Measurements from ENCODE around the gene RAB1B.
"Not testable (repeated sequence)": the region's sequence is repeated elsewhere in the genome, so short reads cannot be mapped to it uniquely, and the experiment has no call there.

Gene RAB1B

DNA sequence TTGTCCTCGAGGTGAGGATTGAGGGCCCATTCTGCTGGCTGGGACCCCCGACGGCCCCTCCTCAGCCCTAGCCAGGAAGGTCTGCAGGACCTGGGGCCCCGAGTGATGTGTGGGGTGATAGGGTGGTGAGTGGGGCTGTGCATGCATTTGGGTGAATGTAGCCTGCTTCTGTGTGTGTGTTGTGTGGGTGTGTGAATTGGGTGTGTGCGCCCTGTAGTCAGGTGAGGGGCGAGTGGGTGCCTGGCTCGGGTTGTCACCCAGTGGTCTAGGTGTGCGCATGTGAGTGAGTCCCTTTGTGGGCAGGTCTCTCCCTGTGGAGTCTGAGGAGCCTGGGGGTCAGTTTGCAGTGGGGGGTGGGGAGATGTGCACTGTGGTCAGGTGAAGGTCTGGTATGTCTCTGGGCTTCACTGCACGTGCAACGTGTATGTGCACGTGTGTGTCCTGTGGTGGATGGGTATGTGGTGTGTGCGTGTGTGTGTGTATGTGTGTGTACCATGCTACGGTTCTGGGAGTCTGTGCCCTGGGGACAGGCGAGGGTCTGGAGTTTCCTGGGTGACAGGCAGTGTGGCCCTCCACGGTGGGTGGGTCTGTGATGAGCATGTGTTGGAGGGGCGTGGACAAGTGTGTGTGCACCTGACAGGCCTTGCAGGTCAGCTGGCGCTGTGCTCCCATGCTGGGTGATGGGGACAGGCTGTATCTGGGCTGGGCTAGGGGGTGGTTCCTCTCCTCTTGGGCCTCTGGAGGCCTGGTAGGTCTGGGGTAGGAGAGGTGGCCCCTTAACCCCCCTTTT, 24.3 kb downstream of the RAB1B start:
- Histone ChIP-seq H3K27ac (ENCODE audit: low read depth, low read length, severe bottlenecking) (no peak overlapping the region), H3K4me1 (ENCODE audit: control insufficient read depth, insufficient read depth, low read length, poor library complexity, severe bottlenecking) (peaks cover 8% of the 10 kb centered on the region), H3K36me3 (ENCODE audit: control insufficient read depth, insufficient read depth, low read length) (no peaks in the 10 kb centered on the region), H3K4me3 (ENCODE audit: extremely low read depth, insufficient read depth, low read length, poor library complexity, severe bottlenecking) (no peak overlapping the region), H3K9me3 (ENCODE audit: control insufficient read depth, low read length) (no peaks in the 10 kb centered on the region)
- WGBS, 2 experiments (ENCODE audit: insufficient coverage in 2 of 2), result 73 to 87% methylated on average over 6 to 17 of the region's 17 CpGs

DNA sequence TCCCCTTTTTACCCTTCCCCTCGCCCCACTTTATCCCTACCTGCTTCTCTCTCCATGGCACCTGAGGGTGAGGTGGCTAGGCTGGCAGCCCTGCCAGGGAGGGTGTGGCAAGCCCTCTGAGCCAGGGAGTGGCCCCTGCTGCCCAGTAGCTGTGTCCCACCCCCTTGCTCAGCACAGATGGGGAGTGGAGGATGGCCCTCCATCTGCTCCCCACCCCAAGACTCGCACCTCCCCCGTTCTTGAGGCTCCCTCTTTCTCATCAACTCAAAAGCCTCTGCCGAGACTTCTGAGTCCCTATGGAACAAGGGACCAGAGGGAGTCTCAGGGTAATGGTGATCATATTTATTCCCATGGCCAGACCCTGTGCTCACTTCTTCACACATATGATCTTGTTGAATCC, 24.9 kb downstream of the RAB1B start:
- Histone ChIP-seq H3K4me1 (ENCODE audit: control insufficient read depth, insufficient read depth, low read length, poor library complexity, severe bottlenecking) (peaks cover 3% of the 10 kb centered on the region), H3K4me3 (ENCODE audit: extremely low read depth, insufficient read depth, low read length, poor library complexity, severe bottlenecking) (no peak overlapping the region), H3K27ac (ENCODE audit: low read depth, low read length, severe bottlenecking) (no peak overlapping the region), H3K9me3 (ENCODE audit: control insufficient read depth, low read length) (no peaks in the 10 kb centered on the region), H3K36me3 (ENCODE audit: control insufficient read depth, insufficient read depth, low read length) (no peaks in the 10 kb centered on the region)
- 83% methylated on average over 1 of the region's 4 CpGs; no CpG with 5 or more reads in 1 of the 2 experiments for WGBS, 2 experiments (ENCODE audit: insufficient coverage in 2 of 2)

DNA sequence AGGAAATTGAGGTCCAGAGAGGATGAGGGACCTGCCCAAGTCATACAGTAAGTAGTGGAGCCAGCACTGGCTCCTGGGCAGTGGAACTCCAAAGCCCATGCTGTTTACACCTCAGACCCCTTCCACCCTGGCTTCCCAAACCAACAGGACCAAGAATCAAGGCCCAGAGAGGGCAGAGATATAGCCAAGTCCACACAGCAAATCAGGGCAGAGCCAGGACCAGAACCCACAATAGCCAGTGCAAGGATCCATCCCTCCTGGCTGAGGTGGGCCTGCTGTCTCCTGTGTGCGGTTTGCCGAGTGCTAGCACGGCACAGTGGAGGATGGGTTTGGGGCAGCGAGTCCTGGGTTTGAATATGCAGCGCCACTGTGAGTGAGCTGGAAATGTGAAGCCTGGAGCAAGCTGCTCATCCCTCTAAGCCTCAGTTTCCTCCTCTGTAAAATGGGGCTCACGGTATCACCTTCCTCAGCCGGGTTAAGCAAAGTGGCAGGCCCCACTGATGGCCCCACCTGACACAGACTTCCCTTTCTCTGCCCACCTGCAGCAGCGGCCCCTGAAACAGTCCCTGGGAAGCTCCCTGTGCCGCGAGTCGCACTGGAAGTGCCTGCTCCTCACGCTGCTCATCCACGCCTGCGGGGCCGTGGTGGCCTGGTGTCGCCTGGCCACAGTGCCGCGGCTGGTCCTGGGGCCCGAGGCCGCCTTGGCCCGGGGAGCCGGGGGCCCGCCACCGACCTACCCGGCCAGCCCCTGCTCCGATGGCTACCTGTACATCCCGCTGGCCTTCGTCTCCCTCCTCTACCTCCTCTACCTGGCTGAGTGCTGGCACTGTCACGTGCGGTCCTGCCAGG, 25.6 kb downstream of the RAB1B start:
- H3K4me1 ChIP-seq (ENCODE audit: control insufficient read depth, insufficient read depth, low read length, poor library complexity, severe bottlenecking), result peaks cover 3% of the 10 kb centered on the region
- H3K36me3 ChIP-seq (ENCODE audit: control insufficient read depth, insufficient read depth, low read length), result no peaks in the 10 kb centered on the region
- no peak overlapping the region for H3K27ac ChIP-seq (ENCODE audit: low read depth, low read length, severe bottlenecking)
- no peak overlapping the region for H3K4me3 ChIP-seq (ENCODE audit: extremely low read depth, insufficient read depth, low read length, poor library complexity, severe bottlenecking)
- no peaks in the 10 kb centered on the region for H3K9me3 ChIP-seq (ENCODE audit: control insufficient read depth, low read length)
- 91 to 93% methylated on average over 21 to 29 of the region's 30 CpGs for WGBS, 2 experiments (ENCODE audit: insufficient coverage in 2 of 2)

DNA sequence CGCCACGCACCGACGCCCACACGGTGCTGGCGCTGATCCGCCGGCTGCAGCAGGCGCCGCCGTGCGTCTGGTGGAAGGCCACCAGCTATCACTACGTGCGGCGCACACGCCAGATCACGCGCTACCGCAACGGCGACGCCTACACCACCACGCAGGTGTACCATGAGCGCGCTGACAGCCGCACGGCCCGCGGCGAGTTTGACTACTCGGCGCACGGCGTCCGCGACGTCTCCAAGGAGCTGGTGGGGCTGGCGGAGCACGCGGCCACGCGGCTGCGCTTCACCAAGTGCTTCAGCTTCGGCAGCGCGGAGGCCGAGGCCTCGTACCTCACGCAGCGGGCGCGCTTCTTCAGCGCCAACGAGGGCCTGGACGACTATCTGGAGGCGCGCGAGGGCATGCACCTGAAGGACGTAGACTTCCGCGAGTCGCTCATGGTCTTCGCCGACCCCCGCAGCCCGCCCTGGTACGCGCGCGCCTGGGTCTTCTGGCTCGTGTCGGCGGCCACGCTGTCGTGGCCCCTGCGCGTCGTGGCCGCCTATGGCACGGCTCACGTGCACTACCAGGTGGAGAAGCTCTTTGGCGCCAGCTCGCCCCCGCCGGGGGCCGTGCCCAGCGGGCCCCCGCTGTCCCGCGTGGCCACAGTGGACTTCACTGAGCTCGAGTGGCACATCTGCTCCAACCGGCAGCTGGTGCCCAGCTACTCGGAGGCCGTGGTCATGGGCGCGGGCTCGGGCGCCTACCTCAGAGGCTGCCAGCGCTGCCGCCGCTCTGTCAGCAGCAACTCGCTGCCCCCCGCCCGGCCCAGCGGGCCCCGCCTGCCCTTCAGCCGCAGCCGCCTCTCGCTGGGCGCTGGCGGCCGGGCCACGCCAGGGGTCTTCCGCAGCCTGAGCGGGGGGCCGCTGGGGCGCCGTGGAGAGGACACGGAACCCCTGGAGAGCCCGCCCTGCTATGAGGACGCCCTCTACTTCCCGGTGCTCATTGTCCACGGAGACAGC, 26.5 kb downstream of the RAB1B start:
- Histone ChIP-seq H3K9me3 (ENCODE audit: control insufficient read depth, low read length) (no peaks in the 10 kb centered on the region), H3K4me1 (ENCODE audit: control insufficient read depth, insufficient read depth, low read length, poor library complexity, severe bottlenecking) (peaks cover 3% of the 10 kb centered on the region), H3K27ac (ENCODE audit: low read depth, low read length, severe bottlenecking) (no peak overlapping the region), H3K4me3 (ENCODE audit: extremely low read depth, insufficient read depth, low read length, poor library complexity, severe bottlenecking) (no peak overlapping the region), H3K36me3 (ENCODE audit: control insufficient read depth, insufficient read depth, low read length) (no peaks in the 10 kb centered on the region)
- 95 to 96% methylated on average over 107 to 122 of the region's 123 CpGs for WGBS, 2 experiments (ENCODE audit: insufficient coverage in 2 of 2)

DNA sequence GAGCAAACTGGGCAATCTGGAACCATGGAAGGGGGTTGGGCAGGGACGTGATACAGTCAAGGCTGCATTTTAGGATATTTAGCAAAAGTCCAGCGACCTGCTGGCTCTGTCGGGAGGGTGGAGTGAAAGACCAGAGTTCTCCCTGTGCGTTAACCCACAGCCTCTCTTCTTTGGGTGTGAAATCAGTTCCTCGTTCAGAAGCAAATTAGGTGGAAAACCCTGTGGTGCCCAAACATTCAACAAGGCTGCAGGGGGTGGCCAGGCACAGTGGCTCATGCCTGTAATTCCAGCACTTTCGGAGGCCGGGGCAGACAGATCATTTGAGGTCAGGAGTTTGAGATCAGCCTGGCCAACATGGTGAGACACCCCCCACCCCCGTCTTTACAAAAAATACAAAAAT, 29.2 kb downstream of the RAB1B start:
- Histone ChIP-seq H3K4me1 (ENCODE audit: control insufficient read depth, insufficient read depth, low read length, poor library complexity, severe bottlenecking) (no peaks in the 10 kb centered on the region), H3K4me3 (ENCODE audit: extremely low read depth, insufficient read depth, low read length, poor library complexity, severe bottlenecking) (no peak overlapping the region), H3K9me3 (ENCODE audit: control insufficient read depth, low read length) (no peaks in the 10 kb centered on the region), H3K36me3 (ENCODE audit: control insufficient read depth, insufficient read depth, low read length) (no peaks in the 10 kb centered on the region), H3K27ac (ENCODE audit: low read depth, low read length, severe bottlenecking) (no peak overlapping the region)
- WGBS, 2 experiments (ENCODE audit: insufficient coverage in 2 of 2), result 30 to 49% methylated on average over 5 to 7 of the region's 8 CpGs

DNA sequence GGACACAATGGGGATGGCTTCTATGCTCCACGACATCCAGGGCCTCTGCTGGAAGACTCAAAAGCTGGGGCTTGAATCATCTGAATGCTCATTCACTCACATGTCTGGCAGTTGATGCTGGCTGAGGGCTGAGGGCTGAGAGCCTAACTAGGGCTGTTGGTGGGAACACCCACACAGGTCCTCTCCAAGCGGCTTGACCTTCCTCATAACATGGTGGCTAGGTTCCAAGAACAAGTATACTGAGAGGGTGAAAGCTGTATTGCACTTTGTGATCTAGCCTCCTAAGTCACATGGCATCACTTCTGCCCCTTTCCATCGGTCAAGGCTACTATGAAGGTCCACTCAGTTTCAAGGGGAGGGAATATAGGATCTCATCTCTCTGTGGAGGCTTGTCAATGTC, 30.7 kb downstream of the RAB1B start:
- Histone ChIP-seq H3K36me3 (ENCODE audit: control insufficient read depth, insufficient read depth, low read length) (no peaks in the 10 kb centered on the region), H3K9me3 (ENCODE audit: control insufficient read depth, low read length) (no peaks in the 10 kb centered on the region), H3K4me1 (ENCODE audit: control insufficient read depth, insufficient read depth, low read length, poor library complexity, severe bottlenecking) (no peaks in the 10 kb centered on the region), H3K4me3 (ENCODE audit: extremely low read depth, insufficient read depth, low read length, poor library complexity, severe bottlenecking) (no peak overlapping the region), H3K27ac (ENCODE audit: low read depth, low read length, severe bottlenecking) (no peak overlapping the region)
- WGBS, 2 experiments (ENCODE audit: insufficient coverage in 2 of 2), result 88 to 100% methylated on average over 1 to 2 of the region's 3 CpGs

DNA sequence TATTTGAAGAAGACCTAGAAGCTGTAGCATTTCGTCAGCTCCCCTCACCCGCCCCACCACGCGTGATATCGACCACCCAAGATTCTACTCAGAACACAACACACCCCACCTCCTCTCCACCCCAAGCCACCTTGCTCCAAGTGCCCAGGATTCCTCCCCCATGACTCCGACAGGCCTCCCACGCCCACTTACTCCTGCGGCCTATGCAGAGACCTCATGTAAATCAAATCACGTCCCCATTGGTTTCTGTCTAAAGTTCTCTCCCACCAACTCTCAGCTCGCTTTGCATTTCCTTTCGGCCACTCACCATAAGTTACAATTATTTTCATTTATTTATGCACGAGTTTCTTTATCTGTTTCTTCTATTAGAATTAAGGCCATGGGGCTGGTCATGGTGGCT, 34.2 kb downstream of the RAB1B start:
- no peaks in the 10 kb centered on the region for H3K4me1 ChIP-seq (ENCODE audit: control insufficient read depth, insufficient read depth, low read length, poor library complexity, severe bottlenecking)
- no peak overlapping the region for H3K4me3 ChIP-seq (ENCODE audit: extremely low read depth, insufficient read depth, low read length, poor library complexity, severe bottlenecking)
- H3K27ac ChIP-seq (ENCODE audit: low read depth, low read length, severe bottlenecking), result no peak overlapping the region
- WGBS, 2 experiments (ENCODE audit: insufficient coverage in 2 of 2), result 90 to 91% methylated on average over 9 to 11 of the region's 12 CpGs
- no peaks in the 10 kb centered on the region for H3K36me3 ChIP-seq (ENCODE audit: control insufficient read depth, insufficient read depth, low read length)
- H3K9me3 ChIP-seq (ENCODE audit: control insufficient read depth, low read length), result no peaks in the 10 kb centered on the region

DNA sequence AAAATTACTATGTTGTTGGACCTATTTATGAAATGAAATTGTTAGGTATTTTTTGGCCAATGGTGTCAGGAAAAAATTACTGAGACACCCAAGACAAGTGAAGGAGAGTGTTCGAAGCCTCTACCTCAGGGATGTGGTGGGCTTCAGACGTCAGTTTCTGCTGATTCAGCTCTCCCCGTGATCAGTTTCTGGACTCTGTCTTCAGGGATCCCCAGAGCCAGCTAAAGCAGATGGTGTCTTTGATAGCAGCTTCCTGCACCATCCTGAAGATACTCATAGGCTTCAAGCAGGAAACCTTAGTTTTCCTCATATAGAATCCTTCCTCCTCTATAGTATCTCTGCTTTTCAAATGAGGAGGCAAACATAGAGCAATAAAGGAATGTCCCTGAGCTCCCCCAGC, 41.0 kb downstream of the RAB1B start:
- 88 to 96% methylated on average over 3 of the region's 3 CpGs for WGBS, 2 experiments (ENCODE audit: insufficient coverage in 2 of 2)
- H3K4me1 ChIP-seq (ENCODE audit: control insufficient read depth, insufficient read depth, low read length, poor library complexity, severe bottlenecking), result peaks cover 23% of the 10 kb centered on the region

DNA sequence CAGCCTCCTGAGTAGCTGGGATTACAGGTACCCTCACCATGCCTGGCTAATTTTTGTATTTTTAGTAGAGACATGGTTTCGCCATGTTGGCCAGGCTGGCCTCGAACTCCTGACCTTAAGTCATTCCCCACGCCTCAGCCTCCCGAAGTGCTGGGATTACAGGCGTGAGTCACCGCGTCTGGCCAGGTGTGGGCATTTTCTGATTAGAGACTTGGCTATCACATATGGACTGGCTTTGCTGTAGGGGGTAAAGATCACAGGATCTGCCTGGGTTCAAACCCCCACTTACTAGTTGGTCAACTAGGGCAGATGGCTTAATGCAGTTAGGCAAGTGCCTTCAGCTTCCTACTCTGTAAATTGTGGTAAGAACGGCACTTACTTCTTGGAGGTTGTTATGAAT, 41.9 kb downstream of the RAB1B start:
- Histone ChIP-seq H3K4me3 (ENCODE audit: extremely low read depth, insufficient read depth, low read length, poor library complexity, severe bottlenecking) (no peak overlapping the region), H3K27ac (ENCODE audit: low read depth, low read length, severe bottlenecking) (no peak overlapping the region), H3K4me1 (ENCODE audit: control insufficient read depth, insufficient read depth, low read length, poor library complexity, severe bottlenecking) (peaks cover 32% of the 10 kb centered on the region), H3K36me3 (ENCODE audit: control insufficient read depth, insufficient read depth, low read length) (no peaks in the 10 kb centered on the region), H3K9me3 (ENCODE audit: control insufficient read depth, low read length) (no peaks in the 10 kb centered on the region)
- WGBS, 2 experiments (ENCODE audit: insufficient coverage in 2 of 2), result 91 to 92% methylated on average over 8 of the region's 8 CpGs

More for the DNA sequence above, 41.0 kb downstream of the RAB1B start:
- Histone ChIP-seq H3K27ac (ENCODE audit: low read depth, low read length, severe bottlenecking) (no peak overlapping the region), H3K4me3 (ENCODE audit: extremely low read depth, insufficient read depth, low read length, poor library complexity, severe bottlenecking) (no peak overlapping the region), H3K36me3 (ENCODE audit: control insufficient read depth, insufficient read depth, low read length) (no peaks in the 10 kb centered on the region), H3K9me3 (ENCODE audit: control insufficient read depth, low read length) (no peaks in the 10 kb centered on the region)

DNA sequence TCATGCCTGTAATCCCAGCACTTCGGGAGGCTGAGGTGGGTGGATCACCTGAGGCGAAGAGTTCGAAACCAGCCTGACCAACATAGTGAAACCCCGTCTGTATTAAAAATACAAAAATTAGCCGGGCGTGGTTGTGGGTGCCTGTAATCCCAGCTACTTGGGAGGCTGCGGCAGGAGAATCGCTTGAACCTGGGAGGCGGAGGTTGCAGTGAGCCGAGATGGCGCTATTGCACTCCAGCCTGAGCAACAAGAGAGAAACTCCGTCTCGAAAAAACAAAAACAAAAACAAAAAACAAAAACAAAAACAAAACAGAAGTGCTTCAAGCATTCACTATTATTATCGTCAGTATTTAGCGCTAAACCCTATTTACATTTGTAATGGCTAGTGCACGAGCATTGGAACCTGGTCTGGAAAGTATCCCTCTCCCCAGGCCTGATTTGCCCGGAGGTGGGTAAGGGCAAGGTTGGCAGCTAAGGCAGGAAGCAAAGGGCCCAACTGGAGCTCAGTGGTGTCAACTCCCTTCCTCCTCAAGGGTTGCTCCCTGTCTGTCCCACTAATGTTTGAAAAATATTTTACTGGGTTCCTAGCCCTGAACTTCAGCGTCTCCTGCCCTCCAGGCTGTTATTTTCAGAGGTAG, 42.5 kb downstream of the RAB1B start:
- WGBS, 2 experiments (ENCODE audit: insufficient coverage in 2 of 2), result 91 to 93% methylated on average over 13 to 15 of the region's 18 CpGs
- Histone ChIP-seq H3K27ac (ENCODE audit: low read depth, low read length, severe bottlenecking) (peak overlapping the region; percentile 98), H3K4me1 (ENCODE audit: control insufficient read depth, insufficient read depth, low read length, poor library complexity, severe bottlenecking) (peaks cover 38% of the 10 kb centered on the region)
- H3K4me3 ChIP-seq (ENCODE audit: extremely low read depth, insufficient read depth, low read length, poor library complexity, severe bottlenecking); H3K9me3 ChIP-seq (ENCODE audit: control insufficient read depth, low read length); H3K36me3 ChIP-seq (ENCODE audit: control insufficient read depth, insufficient read depth, low read length): not testable (repeated sequence)

All from mesodermal cell (in vitro differentiated cells).